A549 (cell line): ENCODE measurements around the gene SPRR2A. TPM values are rescaled to one million over a fixed set of nuclear protein-coding genes. Genes with fewer than 3 reads are reported as not detected.

Source experiments
- ATAC-seq, 2 experiments: fragments of 200-7000 bp in 1 of 2; fragments of >200 bp in 1 of 2; cut with Nextera tagmentation in 1 of 2; cut with Tn5 transposase in 1 of 2; 3 replicates each; pipeline versions ENCODE4 v1.8.0 to v1.9.1; 2018 to 2020; ENCODE audit warnings: mild to moderate bottlenecking in 1 of 2, moderate library complexity in 1 of 2
- CTCF ChIA-PET: fragments of 300-600 bp; sonication (Branson Sonifier 250); formaldehyde crosslinking; extraction: SDS; loops from one replicate; lab custom pipeline; 2021; ENCODE audit warnings: antibody characterized with exemption, inconsistent platforms; lab: Yijun Ruan, JAX
- POLR2A ChIA-PET: fragments of 350-600 bp; formaldehyde crosslinking; extraction: SDS; loops from one replicate; lab custom pipeline; 2021; ENCODE audit warnings: antibody characterized with exemption, inconsistent platforms; lab: Yijun Ruan, JAX
- DNase-seq, 2 experiments: peaks; one replicate each; pipeline versions ENCODE4 v3.0.0 to v3.0.0-alpha.2; 2011 to 2016; ENCODE audit warnings: low read depth in 1 of 2, low spot score in 1 of 2
- FAIRE-seq: peaks from 2 replicates; lab custom pipeline; 2011; peaks lifted over from hg19 to GRCh38; lab: Jason Lieb, UNC
- H3K27ac ChIP-seq, 2 experiments: fragments of >200 bp; sonication (Bioruptor Twin); formaldehyde crosslinking; 3 replicates each; pipeline ENCODE4 v1.5.1; 2016 to 2017
- H3K4me1 ChIP-seq: fragments of >200 bp; sonication (Bioruptor Twin); formaldehyde crosslinking; 3 replicates; pipeline ENCODE4 v1.6.1; 2016
- H3K4me2 ChIP-seq: fragments of >200 bp; sonication (Bioruptor Twin); formaldehyde crosslinking; 3 replicates; pipeline ENCODE4 v1.6.1; 2016
- H3K4me3 ChIP-seq: fragments of >200 bp; sonication (Bioruptor Twin); formaldehyde crosslinking; 3 replicates; pipeline ENCODE4 v1.5.1; 2016
- H3K9me3 ChIP-seq: fragments of >200 bp; sonication (Bioruptor Twin); formaldehyde crosslinking; 3 replicates; pipeline ENCODE4 v1.6.1; 2016
- BCL3 ChIP-seq: fragments of >200 bp; sonication (Bioruptor Twin); formaldehyde crosslinking; IDR thresholded peaks from 3 replicates; pipeline ENCODE4 v1.6.1; 2016
- CBX2 ChIP-seq: fragments of 200-600 bp; sonication (generic); IDR thresholded peaks from 2 replicates; pipeline ENCODE4 v1.6.1; 2016; ENCODE audit warnings: low read depth, mild to moderate bottlenecking, borderline replicate concordance
- CHD2 ChIP-seq: fragments of 150-350 bp; IDR thresholded peaks from 2 replicates; pipeline ENCODE4 v1.6.1; 2014; ENCODE audit warnings: low read length; ENCODE audit not compliant: partially characterized antibody
- CTCF ChIP-seq: fragments of >200 bp; sonication (Bioruptor Twin); formaldehyde crosslinking; IDR thresholded peaks from 3 replicates; pipeline ENCODE4 v1.5.1; 2016
- EHMT2 ChIP-seq: fragments of 200-600 bp; sonication (generic); IDR thresholded peaks from 2 replicates; pipeline ENCODE4 v1.6.1; 2016; ENCODE audit warnings: antibody characterized with exemption, low read depth, mild to moderate bottlenecking, moderate library complexity
- EP300 ChIP-seq, 2 experiments: fragments of >200 bp; sonication (Bioruptor Twin); formaldehyde crosslinking; IDR thresholded peaks; 2 replicates in 1 of 2; 3 replicates in 1 of 2; pipeline ENCODE4 v1.6.1; 2016 to 2017
- FOSL2 ChIP-seq, 2 experiments: fragments of 450-650 bp in 1 of 2; fragments of >200 bp in 1 of 2; sonication (Bioruptor Twin) in 1 of 2; formaldehyde crosslinking; IDR thresholded peaks; 2 replicates each; pipeline versions ENCODE4 v1.5.0 to v1.6.1; 2016 to 2020; ENCODE audit warnings: mild to moderate bottlenecking in 1 of 2, moderate library complexity in 1 of 2
- HES2 ChIP-seq: fragments of >200 bp; sonication (Bioruptor Twin); formaldehyde crosslinking; IDR thresholded peaks from 2 replicates; pipeline ENCODE4 v1.6.1; 2016
- HOXB13 ChIP-seq: fragments of 250-450 bp; sonication (Bioruptor Pico); IDR thresholded peaks from 2 replicates; pipeline ENCODE4 v1.5.0; 2020; ENCODE audit warnings: low read depth, mild to moderate bottlenecking, moderate library complexity
- KDM5A ChIP-seq: fragments of 200-600 bp; sonication (generic); IDR thresholded peaks from 2 replicates; pipeline ENCODE4 v1.6.1; 2016; ENCODE audit warnings: antibody characterized with exemption, mild to moderate bottlenecking
- MAZ ChIP-seq: fragments of 150-350 bp; IDR thresholded peaks from 2 replicates; pipeline ENCODE4 v1.6.1; 2014; ENCODE audit warnings: antibody characterized with exemption, low read depth, low read length, borderline replicate concordance
- MYC ChIP-seq: IDR thresholded peaks from 2 replicates; pipeline ENCODE4 v1.6.1; 2012; ENCODE audit warnings: mild to moderate bottlenecking, inconsistent platforms, low read length, improper control_type of control experiment, borderline replicate concordance
- NR3C1 ChIP-seq: fragments of >200 bp; sonication (Bioruptor Twin); formaldehyde crosslinking; IDR thresholded peaks from 3 replicates; pipeline ENCODE4 v1.6.1; 2017
- RARB ChIP-seq: fragments of 250-450 bp; sonication (Bioruptor Pico); IDR thresholded peaks from 2 replicates; pipeline ENCODE4 v1.8.0; 2021; ENCODE audit warnings: mild to moderate bottlenecking, moderate library complexity
- REST ChIP-seq: fragments of 200-600 bp; sonication (generic); IDR thresholded peaks from 2 replicates; pipeline ENCODE4 v1.6.1; 2016; ENCODE audit warnings: antibody characterized with exemption, mild to moderate bottlenecking, moderate library complexity
- RFX5 ChIP-seq: fragments of 450-650 bp; IDR thresholded peaks from 2 replicates; pipeline ENCODE4 v1.7.1; 2014; ENCODE audit warnings: antibody characterized with exemption, mild to moderate bottlenecking, moderate library complexity
- RNF2 ChIP-seq: fragments of 200-600 bp; sonication (generic); IDR thresholded peaks from 2 replicates; pipeline ENCODE4 v1.6.1; 2016; ENCODE audit warnings: low read depth, mild to moderate bottlenecking, antibody characterized with exemption, moderate library complexity, borderline replicate concordance
- TFCP2L1 ChIP-seq: fragments of 250-450 bp; sonication (Bioruptor Pico); IDR thresholded peaks from 2 replicates; pipeline ENCODE4 v1.5.0; 2021; ENCODE audit warnings: mild to moderate bottlenecking
- USF2 ChIP-seq: fragments of 450-650 bp; IDR thresholded peaks from 2 replicates; pipeline ENCODE4 v1.6.1; 2014; ENCODE audit warnings: antibody characterized with exemption
- WGBS: methylation state at CpG from one replicate; pipeline ENCODE4 v1.1.6; 2017; ENCODE audit errors: missing lambda C conversion rate; 5-methylcytosine and 5-hydroxymethylcytosine counted together
- polyA minus RNA-seq: library from RNA; depleted of rRNA, polyadenylated mRNA; stranded (reverse); fragments of >200 nt; gene quantifications from 2 replicates; pipeline ENCODE4 v1.2.3, GENCODE V29; 2011; rRNA and poly(A)+ RNA removed
- polyA plus RNA-seq, 4 experiments: library from polyadenylated mRNA; depleted of rRNA in 3 of 4; stranded (reverse); fragments of >200 nt; fragmentation: RNase III in 1 of 4; extraction: RNeasy Plus Mini Kit Qiagen cat#74134 plus additional on column Dnase treatment in 1 of 4; gene quantifications; 2 replicates in 3 of 4; 3 replicates in 1 of 4; pipeline ENCODE4 v1.2.3, GENCODE V29; 2011 to 2017

The SPRR2A gene
- polyA plus RNA-seq (2011; rRNA removed) (not detected in 2 replicates), polyA plus RNA-seq (2017; fragmentation: RNase III; extraction: RNeasy Plus Mini Kit Qiagen cat#74134 plus additional on column Dnase treatment) (not detected in 3 replicates), polyA minus RNA-seq (not detected in 2 replicates)
- not detected in 2 replicates for polyA plus RNA-seq (2012; cell fraction: cytosol; rRNA removed)
- not detected in 2 replicates for polyA plus RNA-seq (2012; cell fraction: nucleus; rRNA removed)

GRCh38 chr1:153057375-153057774 lies at the start of gene SPRR2A:
TSS of gene SPRR2A (minus strand) at chr1:153057512. CDS start at chr1:153056735, 777 bp downstream.
- FAIRE-seq: peak; percentile 82
- ChIA-PET POLR2A (no interaction called here), CTCF (interaction anchor here (1.2 to 1.3 kb wide), 3 partner anchors 9 to 26 kb away, joined by 3 read pairs; no protein-coding TSS in a partner anchor)
- H3K4me2 ChIP-seq: no peak within 1 kb of the TSS
- H3K4me1 ChIP-seq: no peaks in the 10 kb centered on the region
- no peak for ATAC-seq
- no peak within 1 kb of the TSS for H3K4me3 ChIP-seq
- DNase-seq: no peak
- WGBS: 2% methylated on average over 2 of the region's 2 CpGs
- no peaks in the 10 kb centered on the region for H3K9me3 ChIP-seq
- no peak for TF ChIP-seq RARB (CRISPR knock-in tag)
- TF ChIP-seq FOSL2 (IDR thresholded peaks at IDR 0.05): no peak
- no peak for TF ChIP-seq FOSL2 (CRISPR knock-in tag; IDR thresholded peaks at IDR 0.05)
- TF ChIP-seq KDM5A: no peak
- TF ChIP-seq MAZ: no peak
- no peak for TF ChIP-seq NR3C1
- no peak for TF ChIP-seq HOXB13 (CRISPR knock-in tag)
- no peak for TF ChIP-seq RNF2
- TF ChIP-seq CTCF: no peak
- TF ChIP-seq HES2: no peak
- TF ChIP-seq RFX5: no peak
- TF ChIP-seq EP300 (IDR thresholded peaks at IDR 0.05): no peak
- no peak for TF ChIP-seq USF2
- TF ChIP-seq EHMT2: no peak
- no peak for TF ChIP-seq CBX2
- no peak for TF ChIP-seq BCL3
- no peak for TF ChIP-seq REST
- TF ChIP-seq TFCP2L1 (CRISPR knock-in tag): no peak
- TF ChIP-seq CHD2: no peak
- no peak for TF ChIP-seq MYC
- no peak within 1 kb of the TSS for H3K27ac ChIP-seq
